ENCODE results near the gene PHLDB2. TPM values are rescaled to one million over a fixed set of nuclear protein-coding genes. Genes with fewer than 3 reads are reported as not detected.

Gene PHLDB2
- total RNA-seq, 1 experiment from 2014 or later: 13.2 TPM

DNA sequence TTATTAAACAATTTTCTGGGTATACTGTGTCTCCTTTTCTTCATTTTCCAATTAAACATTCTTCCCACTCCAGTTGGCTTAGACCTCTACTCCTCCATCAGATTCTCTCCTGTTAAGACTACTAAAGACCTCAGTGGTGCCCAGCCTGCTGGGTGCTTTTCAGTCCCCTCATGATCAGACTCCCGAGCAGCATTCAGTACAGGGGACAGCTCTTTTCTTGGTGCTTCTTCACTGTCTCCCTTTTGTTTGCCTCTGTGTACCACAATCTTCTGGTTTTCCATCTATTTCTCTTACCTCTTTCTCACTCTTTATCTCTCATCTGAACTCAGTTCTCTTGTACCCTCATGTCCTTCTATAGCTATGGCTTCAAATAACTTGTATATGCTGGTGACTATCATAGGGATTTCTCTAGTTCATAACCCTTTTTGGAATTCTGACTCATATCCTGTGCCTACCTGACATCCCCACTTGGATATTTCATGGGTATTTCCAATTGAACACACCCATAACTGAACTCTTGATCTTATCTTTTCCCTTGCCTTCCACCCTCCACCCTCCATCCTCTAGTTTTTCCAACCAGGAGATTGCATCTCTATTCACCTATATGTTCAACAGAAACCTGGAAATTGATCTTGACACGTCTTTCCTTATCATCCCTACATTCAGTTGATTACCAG lies 64.2 kb downstream of the PHLDB2 start:
- H2BK120ac ChIP-seq (ENCODE audit: low read depth, low read length, poor library complexity, severe bottlenecking): no peak overlapping the region
- no peak overlapping the region for H3K4me2 ChIP-seq (ENCODE audit: insufficient read depth, insufficient read length, low read length)
- no peaks in the 10 kb centered on the region for H3K9me3 ChIP-seq (ENCODE audit: control insufficient read depth, low read depth, low read length)
- no peak overlapping the region for H4K8ac ChIP-seq (replicated peaks; ENCODE audit: insufficient read length, low read depth, low read length)
- no peak overlapping the region for H3K9ac ChIP-seq (ENCODE audit: extremely low read depth, insufficient read length, low read length)
- no peak overlapping the region for H2BK20ac ChIP-seq (ENCODE audit: low read depth, low read length, poor library complexity, severe bottlenecking)
- H3K27ac Mint-ChIP-seq: no peak overlapping the region
- H3K4ac ChIP-seq (ENCODE audit: low read depth, low read length): no peak overlapping the region
- no peaks in the 10 kb centered on the region for H3K79me2 ChIP-seq (ENCODE audit: insufficient read depth, low read length)
- DNase-seq: no peak
- H3K4me3 Mint-ChIP-seq: no peak overlapping the region
- no peak overlapping the region for H2BK5ac ChIP-seq (ENCODE audit: insufficient read length, low read length)
- TF ChIP-seq, protein P1, sequence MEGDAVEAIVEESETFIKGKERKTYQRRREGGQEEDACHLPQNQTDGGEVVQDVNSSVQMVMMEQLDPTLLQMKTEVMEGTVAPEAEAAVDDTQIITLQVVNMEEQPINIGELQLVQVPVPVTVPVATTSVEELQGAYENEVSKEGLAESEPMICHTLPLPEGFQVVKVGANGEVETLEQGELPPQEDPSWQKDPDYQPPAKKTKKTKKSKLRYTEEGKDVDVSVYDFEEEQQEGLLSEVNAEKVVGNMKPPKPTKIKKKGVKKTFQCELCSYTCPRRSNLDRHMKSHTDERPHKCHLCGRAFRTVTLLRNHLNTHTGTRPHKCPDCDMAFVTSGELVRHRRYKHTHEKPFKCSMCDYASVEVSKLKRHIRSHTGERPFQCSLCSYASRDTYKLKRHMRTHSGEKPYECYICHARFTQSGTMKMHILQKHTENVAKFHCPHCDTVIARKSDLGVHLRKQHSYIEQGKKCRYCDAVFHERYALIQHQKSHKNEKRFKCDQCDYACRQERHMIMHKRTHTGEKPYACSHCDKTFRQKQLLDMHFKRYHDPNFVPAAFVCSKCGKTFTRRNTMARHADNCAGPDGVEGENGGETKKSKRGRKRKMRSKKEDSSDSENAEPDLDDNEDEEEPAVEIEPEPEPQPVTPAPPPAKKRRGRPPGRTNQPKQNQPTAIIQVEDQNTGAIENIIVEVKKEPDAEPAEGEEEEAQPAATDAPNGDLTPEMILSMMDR (conservative IDR thresholded peaks at IDR 0.05): no peak
- H3K18ac ChIP-seq (ENCODE audit: insufficient read length, low read depth, low read length): no peak overlapping the region
- H3K23me2 ChIP-seq (ENCODE audit: insufficient read length, low read depth, low read length, poor library complexity, severe bottlenecking): no peaks in the 10 kb centered on the region
- H3K4me1 Mint-ChIP-seq: peaks cover 19 to 28% of the 10 kb centered on the region in 2 experiments
- H3K23ac ChIP-seq (ENCODE audit: insufficient read length, low read depth, low read length): no peak overlapping the region
- H3K36me3 Mint-ChIP-seq (ENCODE audit: insufficient read depth in 1 of 3, low read depth in 3 of 3): peaks cover 8 to 31% (median 26%) of the 10 kb centered on the region in 3 experiments; a peak in 6 of 7 replicates
- WGBS (ENCODE audit: extremely low coverage, insufficient read length, low lambda C conversion rate): no CpG with 5 or more reads among the region's 2 CpGs
- no peak overlapping the region for H2AFZ ChIP-seq (ENCODE audit: low read length)
- H3K27ac ChIP-seq (ENCODE audit: insufficient read length, low read depth, low read length): no peak overlapping the region
- H3K4me1 ChIP-seq (ENCODE audit: insufficient read depth, low read length): no peaks in the 10 kb centered on the region; the same call in 1 of the 2 replicates
- no peak overlapping the region for H3K56ac ChIP-seq (ENCODE audit: insufficient read length, low read depth, low read length)
- no peak overlapping the region for H3K14ac ChIP-seq (ENCODE audit: insufficient read depth, low read length)
- H2BK15ac ChIP-seq (ENCODE audit: low read depth, low read length): no peak overlapping the region
- peaks cover 16% of the 10 kb centered on the region for H3K27me3 ChIP-seq (ENCODE audit: insufficient read depth, low read length)
- H3K9me3 Mint-ChIP-seq: no peaks in the 10 kb centered on the region; a peak in 1 of 5 replicates
- H4K5ac ChIP-seq (ENCODE audit: insufficient read length, low read depth, low read length): no peak overlapping the region
- peaks cover 69% of the 10 kb centered on the region for H3K27me3 Mint-ChIP-seq (ENCODE audit: low read depth)
- no peaks in the 10 kb centered on the region for H3K79me1 ChIP-seq (ENCODE audit: insufficient read depth, low read depth, low read length, poor library complexity, severe bottlenecking)
- no peak overlapping the region for H3T11ph ChIP-seq (ENCODE audit: low read length)
- H4K20me1 ChIP-seq (ENCODE audit: control insufficient read depth, insufficient read depth, insufficient read length): no peaks in the 10 kb centered on the region
- no peak overlapping the region for H2AK5ac ChIP-seq (ENCODE audit: insufficient read length, low read length)
- no peak overlapping the region for H4K91ac ChIP-seq (ENCODE audit: insufficient read length, low read depth, low read length)
- no peak overlapping the region for H2BK12ac ChIP-seq (ENCODE audit: insufficient read length, low read depth, low read length)

Measured in H9 (cell line).